Activated naive CD8-positive, alpha-beta T cell treated with anti-CD3 and anti-CD28 coated beads, Interleukin-2, amount 50 U/mL, for 16 hours (primary cell): Measurements from ENCODE around the gene ZDHHC9.

Experiments used
- DNase-seq: peaks from one replicate; pipeline ENCODE4 v3.0.0-alpha.2; 2020; ENCODE audit warnings: low read depth, low spot score

ZDHHC9 gene

DNA sequence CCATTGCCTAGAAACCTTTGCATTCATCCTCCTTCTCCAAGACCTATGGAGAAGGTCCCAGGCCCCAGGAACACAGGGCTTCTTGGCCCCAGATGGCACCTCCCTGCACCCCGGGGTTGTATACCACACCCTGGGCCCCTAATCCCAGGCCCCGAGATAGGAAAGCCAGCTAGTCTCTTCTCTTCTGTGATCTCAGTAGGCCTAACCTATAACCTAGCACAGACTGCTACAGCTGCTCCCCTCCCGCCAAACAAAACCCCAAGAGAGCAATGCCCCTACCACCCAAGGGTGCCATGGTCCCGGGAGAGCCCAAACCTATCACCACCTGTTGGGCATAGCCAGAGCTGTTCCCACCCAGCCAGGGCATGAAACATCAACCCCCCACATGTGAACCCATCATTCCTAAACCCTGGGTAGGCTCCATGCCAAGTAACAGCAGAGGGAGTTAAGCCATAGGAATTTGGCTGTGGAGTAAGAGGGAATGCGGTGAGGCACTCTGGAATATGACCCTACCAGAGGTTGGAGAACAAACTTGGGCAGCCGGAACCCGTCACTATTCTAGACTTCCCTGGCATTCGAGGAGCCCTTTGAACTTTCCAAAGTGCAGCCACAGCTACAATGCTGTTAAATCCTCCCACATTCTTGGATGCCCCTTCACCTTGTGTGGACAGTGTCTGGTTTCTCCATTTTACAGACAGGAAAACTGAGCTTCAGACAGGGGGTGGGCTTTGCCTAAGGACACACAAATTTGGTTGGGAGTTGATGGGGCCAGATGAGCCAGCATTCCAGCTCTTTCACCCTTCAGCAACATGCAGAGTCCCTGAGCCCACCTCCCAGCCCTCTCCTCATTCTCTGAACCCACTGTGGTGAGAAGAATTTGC, 74.9 kb downstream of the ZDHHC9 start:
- DNase-seq, result no peak

- no peak for DNase-seq
These were observed 75.5 kb downstream of the ZDHHC9 start for GRCh38 chrX:129768186-129768585.

- no peak for DNase-seq
These were observed 80.0 kb downstream of the ZDHHC9 start for GRCh38 chrX:129763666-129764065.

DNA sequence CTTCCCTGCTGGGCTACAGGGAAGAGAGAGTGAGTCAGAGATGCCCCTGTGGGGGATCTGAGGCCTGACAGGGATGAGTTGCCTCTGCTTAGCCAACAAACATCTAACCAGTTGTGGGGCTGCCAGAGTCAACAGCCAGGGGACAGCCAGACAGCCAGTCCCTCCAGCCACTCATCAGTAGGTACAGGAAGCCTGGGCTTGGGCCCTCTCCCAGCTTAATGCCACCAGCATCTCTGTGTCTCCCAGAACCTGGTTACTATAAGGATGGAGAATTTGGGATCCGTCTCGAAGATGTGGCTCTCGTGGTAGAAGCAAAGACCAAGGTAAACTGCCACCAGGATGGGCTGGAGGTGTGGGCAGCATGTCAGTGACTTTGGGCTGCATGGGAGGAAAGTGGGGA, 81.2 kb downstream of the ZDHHC9 start:
- DNase-seq, result no peak

DNA sequence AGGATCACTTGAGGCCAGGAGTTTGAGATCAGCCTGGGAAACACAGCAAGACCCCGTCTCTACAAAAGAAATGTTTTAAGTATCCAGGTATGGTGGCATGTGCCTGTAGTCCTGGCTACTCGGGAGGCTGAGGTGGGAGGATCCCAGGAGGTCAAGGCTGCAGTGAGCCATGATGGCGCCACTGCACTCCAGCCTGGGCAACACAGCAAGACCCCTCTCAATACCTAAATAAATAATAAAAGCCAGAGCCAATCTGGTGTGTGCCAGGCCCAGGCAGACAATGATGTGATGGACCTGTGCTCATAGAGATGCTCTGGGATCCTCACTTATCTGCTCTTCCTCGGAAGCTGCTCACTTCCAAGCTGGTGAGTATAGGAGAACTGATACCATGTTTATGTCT, 82.1 kb downstream of the ZDHHC9 start:
- DNase-seq, result no peak

DNA sequence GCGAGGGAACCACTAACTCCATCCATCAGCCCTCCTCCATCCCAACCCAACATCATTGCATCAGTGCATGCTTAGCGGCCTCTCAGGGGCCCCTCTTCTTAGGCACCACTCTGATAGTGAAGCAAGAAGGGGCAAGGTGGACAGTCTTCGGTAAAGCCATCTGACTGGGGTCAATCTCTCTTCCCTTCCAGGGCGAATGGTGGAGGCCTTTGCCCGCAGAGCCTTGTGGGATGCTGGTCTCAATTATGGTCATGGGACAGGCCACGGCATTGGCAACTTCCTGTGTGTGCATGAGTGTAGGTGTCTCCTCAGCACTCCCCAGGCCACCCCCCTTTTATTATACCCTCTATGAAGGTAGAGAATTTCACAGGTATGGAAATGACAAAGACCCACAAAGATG, 82.7 kb downstream of the ZDHHC9 start:
- DNase-seq, result no peak

- DNase-seq, result no peak
These were observed 83.5 kb downstream of the ZDHHC9 start for GRCh38 chrX:129760155-129760554.

DNA sequence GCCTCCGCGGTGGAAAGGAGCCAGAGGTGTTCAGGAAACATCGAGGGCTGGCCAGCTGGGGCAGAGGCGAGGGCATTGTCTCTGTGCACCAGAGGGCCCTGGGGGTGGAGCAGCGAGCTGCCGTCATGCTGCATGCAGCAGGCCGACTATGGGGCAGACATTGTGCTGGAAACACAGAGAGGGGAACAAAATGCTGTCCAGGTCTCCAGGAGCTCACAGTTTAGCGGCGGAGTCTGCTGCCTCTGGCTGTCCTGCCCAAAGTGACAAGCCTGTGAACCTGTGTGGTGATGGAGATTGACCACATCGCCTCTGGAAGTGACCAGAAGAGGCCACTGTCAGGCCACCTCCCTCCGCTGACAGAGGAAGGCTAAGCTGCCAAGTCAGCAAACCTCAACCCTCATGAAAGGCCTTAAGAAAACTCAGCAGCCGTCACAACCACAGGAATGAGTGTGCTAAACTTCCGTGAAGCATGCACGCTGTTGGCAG, 84.1 kb downstream of the ZDHHC9 start:
- DNase-seq, result no peak

DNA sequence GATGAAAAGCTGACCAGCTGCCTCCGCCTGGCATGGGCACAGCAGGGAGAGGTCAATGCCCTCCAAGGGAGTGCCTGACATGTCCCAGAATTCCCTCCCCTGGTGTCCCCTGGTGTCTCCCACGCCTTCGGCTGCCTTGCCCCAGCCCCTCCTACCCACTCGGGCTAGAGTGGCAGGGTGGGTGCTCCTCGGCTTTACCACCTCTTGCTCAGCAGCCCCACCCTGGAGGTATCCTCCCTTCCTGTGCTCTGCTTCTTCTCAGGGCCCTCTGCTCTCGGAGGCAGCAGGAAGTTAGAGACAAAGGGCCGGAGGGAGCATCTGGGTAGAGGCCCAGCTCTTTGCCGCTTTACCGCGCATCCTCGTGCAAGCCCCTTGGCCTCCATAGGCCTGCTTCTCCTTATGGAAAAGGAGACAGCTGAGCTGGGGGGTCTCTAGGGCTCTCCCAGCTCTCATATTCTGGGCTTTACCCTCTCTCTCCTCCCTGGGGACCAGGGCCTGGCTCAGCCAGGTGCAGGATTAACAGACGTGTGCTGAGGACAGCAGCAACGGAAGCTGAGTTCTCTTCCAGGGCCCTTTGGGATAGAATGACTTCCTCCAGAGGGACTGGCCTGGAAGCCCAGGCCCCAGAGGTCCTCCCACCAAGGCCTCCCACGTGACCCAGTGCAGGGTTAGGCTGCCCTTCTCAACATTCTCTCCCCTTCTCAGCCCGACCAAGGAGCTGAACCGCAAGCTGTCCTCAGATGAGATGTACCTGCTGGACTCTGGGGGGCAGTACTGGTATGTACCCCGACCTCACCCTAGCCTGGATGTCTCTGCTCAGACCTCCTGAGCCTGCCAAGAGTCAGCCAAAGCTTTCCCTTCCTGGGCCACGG, 87.7 kb downstream of the ZDHHC9 start:
- no peak for DNase-seq

GRCh38 chrX:129754056-129755024, 89.3 kb downstream of the ZDHHC9 start:
- no peak for DNase-seq
